ENCODE measurements around the gene MIA.
"Not testable (repeated sequence)": the region's sequence is repeated elsewhere in the genome, so short reads cannot be mapped to it uniquely, and the experiment has no call there.

MIA gene

DNA sequence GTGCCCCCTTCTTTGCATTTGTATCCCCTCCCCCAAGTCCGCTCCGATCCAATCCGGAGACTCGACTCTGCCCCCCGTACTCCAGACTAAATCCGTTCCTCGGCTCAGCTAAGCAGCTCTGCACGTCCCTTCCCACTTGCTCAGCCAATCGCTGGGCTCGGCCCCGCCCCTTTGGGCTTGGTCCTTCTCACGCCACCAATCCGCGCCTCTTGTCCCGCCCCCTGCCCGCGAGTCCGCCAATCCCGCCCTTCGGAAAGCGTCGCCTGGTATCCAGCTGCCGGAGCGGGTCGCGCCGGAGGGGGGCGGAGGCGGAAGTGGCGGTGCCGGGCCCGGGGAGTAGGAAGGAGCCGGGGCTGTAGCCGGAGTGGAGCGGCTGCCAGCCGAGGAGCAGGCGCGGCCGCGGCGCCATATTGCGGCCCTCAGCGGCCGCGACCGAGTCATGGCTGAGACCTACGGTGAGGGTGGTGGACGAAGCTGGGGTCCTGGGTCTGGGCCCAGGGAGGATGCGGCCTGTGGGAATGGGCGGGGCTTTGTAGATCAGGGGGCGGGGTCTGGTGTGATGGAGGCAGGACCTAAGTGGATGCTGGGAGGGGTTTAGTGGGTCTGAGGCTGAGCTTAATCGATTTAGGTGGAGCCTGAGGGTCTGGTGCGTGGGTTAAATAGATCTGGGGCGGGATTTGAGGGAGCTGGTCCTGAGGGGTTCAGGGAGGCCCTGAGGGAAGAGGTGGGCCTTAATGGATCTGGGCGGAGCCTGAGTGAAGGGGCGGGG is 2.8 kb downstream of the MIA start, which contains the start of gene RAB4B:
Gene RAB4B (plus strand): TSS at position 311 of the 769 bp plus-strand sequence. CDS start 129 bp downstream, at position 440.
- peak; percentile 100 for DNase-seq (ENCODE audit: low read depth, low spot score)

DNA sequence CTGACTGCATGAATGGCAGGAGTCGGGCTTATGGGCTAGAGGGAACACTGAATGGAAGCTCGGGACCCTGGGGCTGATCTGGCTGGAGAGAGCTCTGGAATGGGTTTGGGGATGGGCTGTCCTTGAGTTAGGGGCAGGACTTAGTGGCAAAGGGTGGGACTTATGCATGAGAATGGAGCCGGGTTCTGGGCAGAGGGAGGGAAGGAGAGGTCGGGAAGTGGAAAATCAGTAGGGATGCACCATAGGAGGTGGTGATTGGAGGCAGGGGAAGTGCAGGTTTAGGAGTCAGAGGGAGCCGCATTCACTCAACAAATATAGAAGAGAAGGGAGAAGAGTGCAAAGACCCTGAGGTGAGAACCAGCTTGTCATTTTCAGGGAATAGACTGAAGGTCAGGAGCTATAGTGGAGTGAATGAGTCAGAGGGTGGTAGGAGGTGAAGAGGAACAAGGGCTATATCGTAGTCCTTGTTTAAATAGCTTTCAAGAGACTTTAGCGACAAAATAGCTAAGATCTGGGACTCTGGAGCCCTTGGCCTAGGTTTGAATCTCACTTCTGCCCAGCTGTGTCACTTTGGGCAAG is 3.5 kb downstream of the MIA start:
- DNase-seq (ENCODE audit: low read depth, low spot score) = no peak

DNA sequence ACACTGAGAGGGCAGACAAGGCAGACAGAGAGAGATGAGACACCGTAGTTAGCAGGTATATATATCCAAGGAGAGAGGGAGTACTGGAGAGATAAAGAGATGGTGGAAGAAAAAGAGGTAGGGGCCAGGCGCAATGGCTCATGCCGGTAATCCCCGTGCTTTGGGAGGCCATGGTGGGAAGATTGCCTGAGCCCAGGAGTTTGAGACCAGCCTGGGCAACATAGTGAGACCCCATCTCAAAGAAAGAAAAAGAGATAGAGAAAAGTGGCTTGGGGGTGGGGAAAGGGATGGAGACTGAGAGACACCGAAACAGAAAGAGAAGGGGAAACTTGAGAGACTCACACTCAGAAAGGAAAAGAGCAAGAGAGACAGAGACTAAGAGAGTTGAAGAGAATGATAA is 5.3 kb downstream of the MIA start:
- no peak for DNase-seq (ENCODE audit: low read depth, low spot score)

DNA sequence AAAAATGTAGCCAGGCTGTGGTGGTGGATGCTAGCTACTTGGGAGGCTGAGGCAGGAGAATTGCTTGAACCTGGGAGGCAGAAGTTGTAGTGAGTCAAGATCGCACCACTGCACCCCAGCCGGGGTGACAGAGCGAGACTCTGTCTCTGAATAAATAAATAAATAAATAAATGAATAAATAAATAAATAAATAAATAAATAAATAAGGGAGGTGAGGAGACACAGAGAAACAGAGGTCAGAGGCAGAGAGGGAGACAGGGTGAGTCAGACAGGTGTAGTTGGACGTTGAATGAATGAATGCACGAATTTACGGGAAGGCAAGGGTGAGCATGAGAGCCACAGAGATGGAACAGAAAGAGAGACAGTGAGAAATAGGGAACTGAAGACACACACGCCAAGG is 5.8 kb downstream of the MIA start:
- DNase-seq (ENCODE audit: low read depth, low spot score) = no peak

DNA sequence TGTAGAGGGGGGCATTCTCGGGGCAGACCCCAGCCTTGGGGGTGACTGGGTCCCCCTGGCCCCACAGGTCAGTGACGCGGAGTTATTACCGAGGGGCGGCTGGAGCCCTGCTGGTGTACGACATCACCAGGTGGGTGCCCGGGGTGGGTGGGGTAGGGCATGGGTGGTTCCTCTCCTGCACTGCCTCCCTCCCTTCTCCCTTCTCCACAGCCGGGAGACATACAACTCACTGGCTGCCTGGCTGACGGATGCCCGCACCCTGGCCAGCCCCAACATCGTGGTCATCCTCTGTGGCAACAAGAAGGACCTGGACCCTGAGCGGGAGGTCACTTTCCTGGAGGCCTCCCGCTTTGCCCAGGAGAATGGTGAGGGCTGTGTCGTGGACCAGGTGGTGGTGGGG is 8.4 kb downstream of the MIA start:
- DNase-seq (ENCODE audit: low read depth, low spot score) = no peak

DNA sequence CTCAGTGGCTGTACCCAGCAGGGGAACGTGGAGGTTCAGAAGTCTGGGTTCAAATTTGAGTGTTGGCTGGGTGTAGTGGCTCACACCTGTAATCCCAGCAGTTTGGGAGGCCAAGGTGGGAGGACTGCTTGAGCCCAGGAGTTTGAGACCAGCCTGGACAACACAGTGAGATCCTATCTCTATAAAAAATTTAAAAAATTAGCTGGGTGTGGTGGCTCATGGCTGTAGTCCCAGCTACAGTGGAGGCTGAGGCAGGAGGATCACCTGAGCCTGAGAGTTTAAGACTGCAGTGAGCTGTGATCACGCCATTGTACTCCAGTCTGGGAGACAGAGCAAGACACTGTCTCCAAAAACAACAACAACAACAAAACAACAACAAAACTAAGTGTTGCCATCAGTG is 8.8 kb downstream of the MIA start:
- not testable (repeated sequence) for DNase-seq (ENCODE audit: low read depth, low spot score)

DNA sequence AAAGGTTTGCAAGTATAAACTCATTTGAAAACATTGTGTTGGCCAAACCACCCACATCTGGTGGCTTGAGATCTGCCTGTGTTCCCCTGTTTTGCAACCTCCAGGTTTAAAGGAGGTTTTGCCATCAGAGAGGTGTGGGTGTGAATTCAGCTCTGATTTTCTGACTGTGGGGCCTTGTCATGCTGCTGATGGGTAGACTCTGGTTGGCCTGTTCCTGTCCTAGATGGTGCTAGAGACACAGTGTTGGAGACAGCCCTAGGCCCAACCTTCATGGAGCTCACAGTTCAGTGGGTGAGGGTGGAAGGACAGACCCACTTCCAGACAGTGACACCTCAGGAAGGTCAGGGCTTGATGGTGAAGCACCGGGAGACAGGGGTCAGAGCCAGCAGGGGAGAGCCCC is 10.2 kb downstream of the MIA start:
- no peak for DNase-seq (ENCODE audit: low read depth, low spot score)

DNA sequence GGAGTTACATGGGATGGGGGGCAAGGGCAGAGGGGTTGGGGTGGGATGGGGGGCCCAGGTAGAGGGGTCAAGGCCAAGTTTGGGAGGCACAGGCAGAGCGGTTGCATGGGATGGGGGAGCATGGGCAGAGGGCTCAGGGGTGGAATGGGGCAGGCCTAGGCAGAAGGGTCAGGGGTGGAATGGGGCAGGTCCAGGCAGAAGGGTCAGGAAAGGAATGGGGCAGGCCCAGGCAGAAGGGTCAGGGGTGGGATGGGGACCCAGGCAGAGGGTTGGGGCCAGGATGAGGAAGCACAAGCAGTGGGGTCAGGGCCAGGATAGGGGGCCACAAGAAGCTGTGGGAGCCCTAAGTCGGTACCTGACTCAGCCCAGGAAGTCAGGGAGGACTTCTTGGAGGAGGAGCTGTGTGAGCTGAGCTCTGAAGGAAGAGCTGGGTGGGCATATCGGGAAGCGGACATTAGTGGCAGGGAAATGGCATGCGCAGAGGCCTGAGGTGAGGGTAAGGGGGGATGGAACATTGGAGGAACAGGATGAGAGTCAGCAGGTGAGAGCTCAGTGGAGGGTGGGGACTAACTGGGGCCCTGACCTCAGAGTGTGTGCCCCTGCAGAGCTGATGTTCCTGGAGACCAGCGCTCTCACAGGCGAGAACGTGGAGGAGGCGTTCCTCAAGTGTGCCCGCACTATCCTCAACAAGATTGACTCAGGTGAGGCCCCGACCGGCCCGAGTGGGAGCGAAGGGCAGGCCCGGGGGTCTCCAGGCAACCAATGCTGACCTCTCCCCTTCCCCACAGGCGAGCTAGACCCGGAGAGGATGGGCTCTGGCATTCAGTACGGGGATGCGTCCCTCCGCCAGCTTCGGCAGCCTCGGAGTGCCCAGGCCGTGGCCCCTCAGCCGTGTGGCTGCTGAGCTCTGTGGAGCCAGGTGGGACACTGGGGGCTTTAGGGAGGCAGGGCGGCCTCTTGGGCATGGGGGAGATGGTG is 11.0 kb downstream of the MIA start:
- DNase-seq (ENCODE audit: low read depth, low spot score) = no peak

DNA sequence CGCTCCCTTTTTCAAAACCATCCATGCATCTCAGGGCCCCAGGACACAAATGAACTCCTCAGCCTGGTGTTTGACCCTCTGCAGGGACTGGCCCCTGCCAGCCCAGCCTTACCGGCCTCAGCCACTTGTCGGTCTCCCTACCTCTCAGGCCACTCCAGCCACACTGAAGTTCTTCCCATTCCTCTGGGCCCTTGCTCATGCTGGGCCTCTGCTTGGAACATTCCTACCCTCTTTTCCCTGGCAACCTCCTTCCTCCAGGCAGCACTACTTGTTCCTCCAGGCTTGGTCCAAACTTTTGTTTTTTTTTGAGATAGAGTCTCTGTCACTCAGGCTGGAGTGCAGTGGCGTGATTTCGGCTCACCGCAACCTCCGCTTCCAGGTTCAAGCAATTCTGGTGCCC is 16.0 kb downstream of the MIA start:
- no peak for DNase-seq (ENCODE audit: low read depth, low spot score)

DNA sequence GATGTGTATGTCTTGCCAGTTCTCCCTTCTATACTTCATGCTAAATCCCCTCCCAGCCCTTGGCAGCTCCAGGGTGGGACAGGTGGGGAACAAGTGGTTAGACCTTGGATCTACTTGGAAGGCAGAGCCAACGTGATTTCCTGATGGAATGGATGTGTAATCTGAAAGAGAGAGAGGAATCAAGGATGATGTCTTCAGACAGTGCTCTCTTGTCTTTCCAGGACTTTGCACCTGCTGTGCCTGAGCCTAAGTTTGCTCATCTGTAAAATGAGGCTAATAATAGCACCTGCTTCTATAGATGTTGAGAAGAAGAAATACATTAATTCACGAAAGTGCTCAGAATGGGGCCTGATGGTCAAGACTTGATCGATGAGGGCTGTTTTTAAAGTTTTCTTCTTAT is 16.7 kb downstream of the MIA start:
- no peak for DNase-seq (ENCODE audit: low read depth, low spot score)

DNA sequence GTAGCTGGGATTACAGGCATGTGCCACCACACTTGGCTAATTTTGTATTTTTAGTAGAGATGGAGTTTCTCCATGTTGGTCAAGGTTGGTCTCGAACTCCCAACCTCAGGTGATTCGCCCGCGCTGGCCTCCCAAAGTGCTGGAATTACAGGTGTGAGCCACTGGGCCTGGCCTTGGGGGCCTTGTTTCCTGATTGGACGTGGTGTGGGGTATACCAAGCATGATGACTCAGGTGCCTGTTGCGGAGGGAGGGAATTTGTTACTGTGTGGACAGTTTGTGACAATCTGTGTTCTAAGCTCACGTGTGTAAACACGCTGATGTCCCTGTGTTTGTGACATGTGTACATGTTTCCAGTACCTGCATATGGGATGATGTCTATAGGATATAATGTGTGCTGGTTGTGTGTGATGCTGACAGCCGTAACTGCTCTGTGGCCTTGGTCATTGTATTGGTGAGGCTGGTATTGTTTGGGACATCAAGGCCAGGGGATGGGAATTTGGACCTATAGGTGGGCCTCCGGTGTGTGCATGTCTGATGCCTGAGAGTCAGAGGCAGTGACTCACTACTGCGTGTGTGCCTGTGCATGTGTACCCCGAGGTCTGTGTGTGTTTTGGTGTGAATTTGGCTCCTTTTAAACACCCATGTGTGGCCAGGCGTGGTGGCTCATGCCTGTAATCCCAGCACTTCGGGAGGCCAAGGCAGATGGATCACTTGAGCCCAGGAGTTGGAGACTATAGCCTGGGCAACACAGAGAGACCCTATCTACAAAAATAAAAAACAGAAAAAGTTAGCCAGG is 22.0 kb downstream of the MIA start:
- no peak for DNase-seq (ENCODE audit: low read depth, low spot score)

DNA sequence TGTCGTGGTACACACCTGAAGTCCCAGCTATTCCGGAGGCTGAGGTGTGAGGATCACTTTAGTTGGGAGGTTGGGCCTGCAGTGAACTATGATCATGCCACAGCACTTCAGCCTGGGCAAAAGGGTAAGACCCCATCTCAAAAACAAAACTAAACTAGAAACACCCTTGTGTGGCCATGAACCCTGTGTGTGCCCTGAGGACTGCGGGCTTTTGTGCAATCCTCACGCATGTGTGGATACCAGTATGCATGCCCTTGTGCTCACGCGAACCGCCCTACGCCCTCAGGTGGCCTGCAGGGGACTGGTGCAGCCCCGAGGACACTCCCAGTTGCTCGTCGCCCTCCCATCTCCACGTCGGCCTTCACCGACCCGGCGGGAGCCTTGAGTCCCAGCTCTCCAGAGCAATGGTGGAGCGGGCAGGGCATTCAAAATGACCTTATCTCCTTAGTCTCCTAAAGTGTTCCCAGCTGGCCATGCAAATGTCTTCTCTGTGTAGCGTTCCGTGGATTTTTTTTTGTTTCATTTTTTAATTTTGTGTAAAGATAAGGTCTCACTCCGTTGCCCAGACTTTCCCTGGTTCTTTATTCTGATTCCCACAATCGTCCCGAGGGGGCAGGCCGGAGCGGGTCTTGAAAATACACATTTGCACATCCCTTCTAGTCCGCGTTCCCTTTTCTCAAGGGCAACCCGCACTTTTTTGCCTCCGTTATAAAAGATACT is 22.8 kb downstream of the MIA start:
- DNase-seq (ENCODE audit: low read depth, low spot score) = peak; percentile 65

DNA sequence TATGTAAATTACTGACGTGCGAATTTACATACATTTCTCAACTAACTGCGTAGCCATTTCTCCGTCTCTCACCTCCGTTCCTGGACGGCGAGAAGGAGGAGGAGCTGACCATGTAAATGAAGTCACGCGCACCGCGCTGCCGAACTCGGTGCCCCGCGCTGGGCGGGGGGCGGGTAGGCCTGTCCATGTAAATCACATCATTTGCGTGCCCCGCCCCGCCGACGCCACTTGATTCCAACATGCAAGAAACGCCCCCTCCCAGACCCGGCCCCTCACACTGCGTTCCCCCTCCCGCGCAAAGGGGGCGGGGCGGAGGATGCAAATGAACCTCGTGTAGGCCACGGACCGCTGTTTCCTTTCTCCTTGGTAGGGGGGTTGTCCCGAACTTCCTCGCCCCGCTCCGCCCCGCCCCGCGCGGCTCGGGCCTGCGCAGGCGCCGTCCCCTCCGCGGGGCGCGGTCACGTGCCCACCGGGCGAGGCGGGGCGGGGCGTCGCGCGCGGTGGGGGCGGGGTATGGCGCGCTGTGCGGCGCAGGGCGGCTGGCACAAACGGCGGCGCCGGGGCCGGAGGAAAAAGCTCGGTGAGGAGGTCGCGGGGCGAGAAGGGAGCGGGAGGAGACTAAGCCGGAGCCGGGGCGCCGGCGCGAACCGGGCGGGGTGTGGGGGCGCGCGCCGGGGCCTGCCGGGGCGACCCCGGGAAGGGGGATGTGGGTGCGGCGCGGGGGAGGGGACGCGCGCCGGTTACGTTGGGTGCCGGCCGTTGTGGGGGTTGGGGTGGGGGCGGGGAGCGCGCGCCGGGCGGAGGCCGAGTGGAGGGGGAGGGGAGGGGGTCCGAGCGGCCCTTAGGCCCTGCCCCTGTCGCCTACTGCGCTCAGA is 23.6 kb downstream of the MIA start, which contains the start of gene EGLN2:
Gene EGLN2 (plus strand): TSS at position 509 of the 875 bp plus-strand sequence. CDS start 1,382 bp downstream, outside the sequence.
- DNase-seq (ENCODE audit: low read depth, low spot score) = peak; percentile 100

DNA sequence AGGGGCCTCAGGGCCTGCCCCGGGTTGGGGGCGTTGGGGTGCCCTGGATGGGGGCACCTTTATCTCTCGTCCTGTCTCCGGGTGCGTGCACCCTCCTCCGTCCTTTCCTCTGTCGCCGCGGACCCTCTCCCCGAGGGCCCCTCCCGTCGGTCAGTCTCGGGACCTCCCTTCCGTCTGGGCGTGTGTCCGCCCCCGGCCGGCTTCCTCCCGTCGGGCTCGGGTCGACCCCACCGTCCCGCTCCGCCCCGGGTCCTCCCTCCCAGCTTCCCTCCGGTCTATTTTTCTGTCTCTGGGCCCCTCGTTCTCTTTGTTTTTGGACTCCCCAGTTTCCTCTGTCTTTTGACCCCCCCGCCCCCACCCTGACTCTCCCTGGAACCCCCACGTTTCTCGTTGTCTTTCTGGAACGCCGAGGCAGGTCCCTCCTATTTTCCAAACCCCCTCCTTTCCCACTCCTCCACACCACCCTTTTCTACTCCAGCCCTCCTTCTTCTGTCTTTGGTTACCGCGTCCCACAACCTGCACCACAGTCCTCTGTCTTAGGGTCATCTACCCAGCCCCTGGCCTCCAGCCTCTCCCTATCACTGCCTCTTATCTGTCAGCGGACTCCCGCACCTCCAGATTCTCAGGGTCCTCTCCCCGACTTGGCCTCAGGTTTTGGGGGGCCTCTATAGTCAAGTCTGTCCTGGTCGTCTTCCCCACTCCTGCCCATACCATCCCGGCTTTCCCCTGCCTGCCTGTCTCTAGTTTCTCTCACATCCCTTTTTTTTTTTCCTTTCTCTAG is 24.4 kb downstream of the MIA start:
- peak; percentile 56 for DNase-seq (ENCODE audit: low read depth, low spot score)

DNA sequence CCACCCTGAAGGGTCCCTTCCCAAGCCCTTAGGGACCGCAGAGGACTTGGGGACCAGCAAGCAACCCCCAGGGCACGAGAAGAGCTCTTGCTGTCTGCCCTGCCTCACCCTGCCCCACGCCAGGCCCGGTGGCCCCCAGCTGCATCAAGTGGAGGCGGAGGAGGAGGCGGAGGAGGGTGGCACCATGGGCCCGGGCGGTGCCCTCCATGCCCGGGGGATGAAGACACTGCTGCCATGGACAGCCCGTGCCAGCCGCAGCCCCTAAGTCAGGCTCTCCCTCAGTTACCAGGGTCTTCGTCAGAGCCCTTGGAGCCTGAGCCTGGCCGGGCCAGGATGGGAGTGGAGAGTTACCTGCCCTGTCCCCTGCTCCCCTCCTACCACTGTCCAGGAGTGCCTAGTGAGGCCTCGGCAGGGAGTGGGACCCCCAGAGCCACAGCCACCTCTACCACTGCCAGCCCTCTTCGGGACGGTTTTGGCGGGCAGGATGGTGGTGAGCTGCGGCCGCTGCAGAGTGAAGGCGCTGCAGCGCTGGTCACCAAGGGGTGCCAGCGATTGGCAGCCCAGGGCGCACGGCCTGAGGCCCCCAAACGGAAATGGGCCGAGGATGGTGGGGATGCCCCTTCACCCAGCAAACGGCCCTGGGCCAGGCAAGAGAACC is 25.1 kb downstream of the MIA start:
- DNase-seq (ENCODE audit: low read depth, low spot score) = no peak

DNA sequence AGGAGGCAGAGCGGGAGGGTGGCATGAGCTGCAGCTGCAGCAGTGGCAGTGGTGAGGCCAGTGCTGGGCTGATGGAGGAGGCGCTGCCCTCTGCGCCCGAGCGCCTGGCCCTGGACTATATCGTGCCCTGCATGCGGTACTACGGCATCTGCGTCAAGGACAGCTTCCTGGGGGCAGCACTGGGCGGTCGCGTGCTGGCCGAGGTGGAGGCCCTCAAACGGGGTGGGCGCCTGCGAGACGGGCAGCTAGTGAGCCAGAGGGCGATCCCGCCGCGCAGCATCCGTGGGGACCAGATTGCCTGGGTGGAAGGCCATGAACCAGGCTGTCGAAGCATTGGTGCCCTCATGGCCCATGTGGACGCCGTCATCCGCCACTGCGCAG is 25.7 kb downstream of the MIA start:
- DNase-seq (ENCODE audit: low read depth, low spot score) = no peak

DNA sequence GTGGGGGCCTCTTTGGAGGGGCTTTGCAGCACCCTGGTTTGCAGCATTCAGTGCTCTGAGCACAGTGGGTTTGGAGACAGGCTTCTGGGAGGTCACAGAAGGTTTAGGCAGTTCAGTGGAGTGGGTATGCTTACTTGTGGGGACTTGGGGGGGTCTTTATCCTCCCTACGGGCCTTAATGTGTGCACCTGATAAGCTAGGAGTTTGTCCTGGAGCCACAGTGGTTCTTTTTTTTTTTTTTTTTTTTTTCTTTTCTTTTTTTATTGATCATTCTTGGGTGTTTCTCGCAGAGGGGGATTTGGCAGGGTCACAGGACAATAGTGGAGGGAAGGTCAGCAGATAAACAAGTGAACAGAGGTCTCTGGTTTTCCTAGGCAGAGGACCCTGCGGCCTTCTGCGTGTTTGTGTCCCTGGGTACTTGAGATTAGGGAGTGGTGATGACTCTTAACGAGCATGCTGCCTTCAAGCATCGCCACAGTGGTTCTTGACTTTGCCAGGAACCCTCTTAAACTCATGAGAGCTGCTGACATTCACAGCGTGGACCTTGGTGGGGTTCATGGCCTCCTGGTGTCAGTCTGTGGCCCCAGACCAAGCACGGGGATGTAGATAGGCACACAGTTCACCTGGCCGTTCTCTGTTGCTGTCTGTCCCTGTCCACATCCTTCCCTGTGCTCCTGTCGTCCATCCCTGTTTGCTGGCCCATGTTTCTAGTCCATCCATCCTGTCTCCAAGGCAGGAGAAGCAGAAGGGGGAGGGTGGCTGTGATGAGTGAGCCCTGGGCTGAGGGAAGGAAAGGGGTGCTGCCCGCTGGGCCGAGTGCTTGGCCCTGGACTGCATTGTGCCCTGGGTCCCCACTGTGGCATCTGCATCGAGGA is 26.3 kb downstream of the MIA start:
- DNase-seq (ENCODE audit: low read depth, low spot score) = no peak
